ENCODE results near the gene FGD6.
"Not testable (repeated sequence)": the region's sequence is repeated elsewhere in the genome, so short reads cannot be mapped to it uniquely, and the experiment has no call there.

Gene FGD6

DNA sequence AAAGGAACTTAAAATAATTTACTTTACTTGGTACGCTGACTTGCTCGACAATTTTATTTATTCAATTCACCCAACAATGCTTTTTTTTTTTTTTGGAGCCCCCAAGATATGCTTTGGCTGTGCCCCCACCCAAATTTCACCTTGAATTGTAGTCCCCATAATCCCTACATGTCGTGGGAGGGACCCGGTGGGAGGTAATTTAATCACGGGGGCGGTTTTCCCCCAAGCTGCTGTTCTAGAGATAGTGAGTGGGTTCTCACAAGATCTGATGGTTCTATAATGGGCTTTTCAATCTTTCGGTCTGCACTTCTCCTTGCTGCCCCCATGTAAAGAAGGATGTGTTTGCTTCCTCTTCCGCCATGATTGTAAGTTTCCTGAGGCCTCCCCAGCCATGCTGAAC, 10.4 kb downstream of the FGD6 start:
- in situ Hi-C loops (cut with HindIII; ENCODE audit: low sequenced_read_pairs), result no loop called here

- in situ Hi-C loops (cut with HindIII; ENCODE audit: low sequenced_read_pairs), result no loop called here
Observed at GRCh38 chr12:95205685-95206084, 11.6 kb downstream of the FGD6 start.

DNA sequence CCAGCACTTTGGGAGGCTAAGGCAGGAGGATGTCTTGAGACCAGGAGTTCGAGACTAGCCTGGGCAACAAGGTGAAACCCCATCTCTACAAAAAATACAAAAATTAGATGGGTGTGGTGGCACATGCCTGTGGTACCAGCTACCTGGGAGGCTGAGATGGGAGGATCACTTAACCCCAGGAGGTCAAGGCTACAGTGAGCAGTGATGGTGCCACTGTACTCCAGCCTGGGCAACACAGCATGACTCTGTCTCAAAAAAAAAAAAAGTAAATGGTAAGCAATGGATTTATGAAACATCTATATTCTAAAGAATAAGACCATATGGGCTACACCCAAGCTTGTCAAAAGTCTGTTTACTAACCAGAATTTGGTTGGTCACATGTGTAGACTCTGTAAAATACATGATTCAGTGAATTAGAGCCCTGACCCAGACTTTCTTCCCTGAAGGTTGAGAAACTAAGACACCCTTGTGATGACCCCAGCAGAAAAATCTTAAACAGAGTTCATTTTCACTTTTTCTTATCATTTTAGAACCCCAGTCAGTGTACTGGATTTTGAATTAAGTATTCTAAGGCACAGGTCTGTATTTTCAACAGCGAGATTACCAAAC, 12.1 kb downstream of the FGD6 start:
- in situ Hi-C loops (cut with HindIII; ENCODE audit: low sequenced_read_pairs), result no loop called here

DNA sequence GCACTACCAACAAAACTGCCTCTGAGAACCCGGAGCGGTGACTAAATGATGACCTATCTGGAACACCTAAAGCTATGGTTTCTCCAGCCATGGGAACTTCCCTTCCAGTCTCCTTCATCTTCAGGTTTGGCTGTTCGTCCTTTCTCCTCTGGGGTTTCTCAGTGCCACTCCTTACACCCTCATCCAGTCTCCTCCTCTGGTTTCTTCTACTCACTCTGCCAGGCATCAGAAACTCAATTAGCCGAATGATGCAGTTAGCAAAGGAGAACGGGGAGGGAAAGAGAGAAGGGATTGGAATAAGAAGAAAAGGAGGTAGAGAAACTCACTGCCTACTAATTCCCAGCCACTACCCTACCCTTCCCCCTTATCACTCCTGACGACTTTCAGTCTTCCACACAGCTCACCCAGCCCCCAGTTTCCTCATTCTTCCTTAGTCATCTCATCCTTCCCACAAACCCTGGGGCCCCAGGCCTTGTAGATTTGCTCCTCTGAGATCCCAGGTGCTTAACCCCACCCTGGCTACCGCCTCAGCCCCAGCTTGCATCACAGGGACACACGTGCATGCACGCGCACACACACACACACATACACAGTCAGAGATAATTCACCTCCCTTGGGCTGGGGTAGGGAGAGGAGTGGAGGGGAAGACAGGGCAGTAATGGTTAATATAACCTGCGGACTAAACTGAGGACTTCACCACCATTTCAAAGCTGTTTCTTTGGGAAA, 13.0 kb downstream of the FGD6 start:
- in situ Hi-C loops (cut with HindIII; ENCODE audit: low sequenced_read_pairs), result no loop called here

GRCh38 chr12:95203487-95204030, 13.7 kb downstream of the FGD6 start:
- in situ Hi-C loops (cut with HindIII; ENCODE audit: low sequenced_read_pairs), result no loop called here

- in situ Hi-C loops (cut with HindIII; ENCODE audit: low sequenced_read_pairs), result no loop called here
Observed at GRCh38 chr12:95202691-95203486, 14.4 kb downstream of the FGD6 start.

DNA sequence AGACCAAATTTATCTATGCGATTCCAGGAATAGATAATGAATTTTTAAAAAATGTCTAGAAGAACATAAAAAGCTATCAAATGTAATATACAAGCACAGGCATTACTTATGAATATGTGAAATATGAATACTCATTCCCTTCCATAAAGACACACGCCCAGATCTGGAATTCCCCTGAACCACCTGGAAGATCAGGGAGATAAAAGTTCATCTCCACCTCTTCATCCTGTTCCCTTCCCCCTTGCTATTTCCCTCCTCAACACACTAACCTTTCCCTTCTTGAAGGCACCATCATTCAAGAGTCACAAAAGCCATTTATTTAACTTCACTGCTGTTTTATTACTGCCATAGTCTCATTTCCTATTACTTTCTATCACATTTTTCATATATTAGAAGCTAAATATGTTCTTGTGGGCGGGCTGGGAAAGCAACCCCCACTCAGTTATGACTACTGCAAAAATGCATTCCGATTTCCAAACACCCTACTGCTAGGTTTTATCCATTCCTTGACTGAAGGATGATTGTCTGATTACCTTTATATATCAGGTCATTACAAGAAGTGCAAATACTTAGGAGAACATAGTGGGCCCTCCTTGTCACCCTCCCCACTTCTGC, 16.1 kb downstream of the FGD6 start:
- in situ Hi-C loops (cut with HindIII; ENCODE audit: low sequenced_read_pairs), result no loop called here

- in situ Hi-C loops (cut with HindIII; ENCODE audit: low sequenced_read_pairs), result no loop called here
Observed at GRCh38 chr12:95200128-95200894, 17.0 kb downstream of the FGD6 start.

DNA sequence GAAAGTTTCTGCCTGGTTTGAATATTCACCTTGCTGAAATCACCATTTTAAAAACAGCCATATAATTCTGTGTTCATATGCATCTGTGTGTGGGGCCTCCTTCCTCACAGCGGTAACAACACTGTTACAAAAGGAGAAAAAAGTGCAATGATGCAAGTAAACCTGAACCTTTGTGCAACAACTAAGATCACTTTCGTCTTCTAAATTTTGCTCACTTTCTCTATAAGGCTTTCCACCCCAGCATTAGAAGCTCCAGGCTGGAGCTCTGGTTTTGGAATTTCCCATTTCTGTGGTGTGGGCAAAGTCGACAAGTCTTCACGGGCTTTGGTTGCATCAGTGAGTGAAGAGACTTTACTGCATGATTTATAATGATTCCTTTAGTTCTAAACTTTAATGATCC, 18.4 kb downstream of the FGD6 start:
- in situ Hi-C loops (cut with HindIII; ENCODE audit: low sequenced_read_pairs), result no loop called here

GRCh38 chr12:95197636-95198035, 19.6 kb downstream of the FGD6 start:
- in situ Hi-C loops (cut with HindIII; ENCODE audit: low sequenced_read_pairs), result no loop called here

- in situ Hi-C loops (cut with HindIII; ENCODE audit: low sequenced_read_pairs), result not testable (repeated sequence)
Observed at GRCh38 chr12:95196875-95197569, 20.2 kb downstream of the FGD6 start.

- in situ Hi-C loops (cut with HindIII; ENCODE audit: low sequenced_read_pairs), result no loop called here
Observed at GRCh38 chr12:95195122-95195521, 22.1 kb downstream of the FGD6 start.

DNA sequence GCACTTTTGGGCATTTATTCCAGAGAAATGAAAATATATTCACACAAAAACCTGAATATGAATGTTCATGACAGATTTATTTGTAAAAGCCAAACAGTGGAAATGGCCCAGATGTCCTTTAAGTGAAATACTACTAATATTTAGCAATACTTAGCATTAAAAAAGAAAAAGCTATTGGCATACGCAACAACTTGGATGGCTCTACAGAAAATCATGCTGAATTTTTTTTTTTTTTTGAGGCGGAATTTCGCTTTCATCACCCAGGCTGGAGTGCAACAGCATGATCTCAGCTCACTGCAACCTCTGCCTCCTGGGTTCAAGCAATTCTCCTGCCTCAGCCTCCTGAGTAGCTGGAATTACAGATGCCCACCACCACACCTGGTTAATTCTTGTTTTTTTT, 24.1 kb downstream of the FGD6 start:
- in situ Hi-C loops (cut with HindIII; ENCODE audit: low sequenced_read_pairs), result no loop called here

DNA sequence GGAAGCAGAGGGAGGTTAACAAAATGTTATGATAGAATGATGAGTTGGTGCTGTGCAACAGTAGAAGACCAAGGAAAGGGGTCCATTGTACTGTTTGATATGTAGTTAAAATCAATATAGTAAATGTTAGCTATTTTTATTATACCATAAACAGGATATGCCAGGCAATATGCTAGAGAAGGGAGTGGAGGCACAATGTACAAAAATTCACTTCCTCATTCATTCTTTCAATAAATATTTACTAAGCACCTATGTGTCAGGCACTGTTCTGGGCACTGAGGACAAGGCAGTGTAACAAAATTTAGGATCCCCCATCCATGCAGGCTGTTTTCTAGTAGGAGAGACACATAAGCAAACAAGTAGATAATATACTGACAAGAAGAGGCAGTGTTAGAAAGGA, 25.0 kb downstream of the FGD6 start:
- in situ Hi-C loops (cut with HindIII; ENCODE audit: low sequenced_read_pairs), result no loop called here

DNA sequence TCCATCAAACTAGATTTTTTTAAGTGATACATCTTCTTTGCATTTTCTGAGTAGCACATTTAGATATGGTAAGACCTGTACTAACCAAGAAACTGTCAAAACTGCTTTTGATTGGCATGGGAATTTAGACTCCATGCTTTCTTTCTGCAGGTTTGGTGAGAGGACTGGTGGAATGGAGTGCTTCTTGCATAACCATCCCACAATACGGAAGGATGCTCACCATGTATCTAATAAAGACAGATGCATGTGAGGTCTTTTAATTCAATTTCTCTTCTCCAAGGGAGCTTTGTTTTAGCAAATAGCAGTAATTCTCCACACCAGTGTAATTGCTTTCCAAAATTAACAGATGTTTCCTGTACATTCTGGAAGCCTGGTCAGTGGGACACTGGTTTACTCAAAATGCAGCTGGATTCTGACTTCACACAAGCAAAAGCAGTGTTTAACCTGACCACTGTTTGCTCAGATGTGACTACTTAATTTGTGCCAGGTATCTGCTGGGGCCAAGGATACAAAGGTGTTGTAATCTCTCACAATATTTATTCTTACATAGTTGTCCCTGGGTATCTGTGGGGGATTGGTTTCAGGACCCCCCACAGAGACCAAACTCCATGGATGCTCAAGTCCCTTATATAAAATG, 26.1 kb downstream of the FGD6 start:
- in situ Hi-C loops (cut with HindIII; ENCODE audit: low sequenced_read_pairs), result no loop called here

- in situ Hi-C loops (cut with HindIII; ENCODE audit: low sequenced_read_pairs), result no loop called here
Observed at GRCh38 chr12:95187865-95188415, 29.3 kb downstream of the FGD6 start.

- in situ Hi-C loops (cut with HindIII; ENCODE audit: low sequenced_read_pairs), result no loop called here
Observed at GRCh38 chr12:95185854-95186253, 31.4 kb downstream of the FGD6 start.

GRCh38 chr12:95185072-95185471, 32.2 kb downstream of the FGD6 start:
- in situ Hi-C loops (cut with HindIII; ENCODE audit: low sequenced_read_pairs), result no loop called here

DNA sequence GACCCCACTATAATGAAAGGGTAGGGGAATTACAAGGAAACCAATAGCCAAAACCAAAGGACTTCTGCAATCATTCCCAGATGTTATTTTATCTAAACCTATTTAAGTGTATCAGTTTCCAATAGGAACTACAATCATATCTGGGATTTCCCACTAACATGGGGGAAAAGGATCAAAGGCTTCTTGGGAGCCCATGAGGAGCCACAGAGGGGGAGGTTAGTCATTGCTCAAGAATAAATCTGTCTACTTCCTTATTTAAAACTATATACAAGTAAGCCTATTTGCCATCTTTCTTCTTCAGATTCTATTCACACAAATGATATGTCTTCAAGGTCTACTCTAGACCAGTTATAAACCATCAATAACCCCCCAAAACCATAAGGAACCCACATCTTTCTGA, 33.1 kb downstream of the FGD6 start:
- in situ Hi-C loops (cut with HindIII; ENCODE audit: low sequenced_read_pairs), result no loop called here

Measured in DLD1 (cell line).